Activated CD8-positive, alpha-beta memory T cell treated with anti-CD3 and anti-CD28 coated beads, Interleukin-2, amount 50 U/mL, for 48 hours (primary cell): ENCODE data around the gene PODXL2.
"Not testable (repeated sequence)": the region's sequence is repeated elsewhere in the genome, so short reads cannot be mapped to it uniquely, and the experiment has no call there.

Source experiments
- DNase-seq: peaks from one replicate; pipeline ENCODE4 v3.0.0-alpha.2; 2020

The PODXL2 gene

DNA sequence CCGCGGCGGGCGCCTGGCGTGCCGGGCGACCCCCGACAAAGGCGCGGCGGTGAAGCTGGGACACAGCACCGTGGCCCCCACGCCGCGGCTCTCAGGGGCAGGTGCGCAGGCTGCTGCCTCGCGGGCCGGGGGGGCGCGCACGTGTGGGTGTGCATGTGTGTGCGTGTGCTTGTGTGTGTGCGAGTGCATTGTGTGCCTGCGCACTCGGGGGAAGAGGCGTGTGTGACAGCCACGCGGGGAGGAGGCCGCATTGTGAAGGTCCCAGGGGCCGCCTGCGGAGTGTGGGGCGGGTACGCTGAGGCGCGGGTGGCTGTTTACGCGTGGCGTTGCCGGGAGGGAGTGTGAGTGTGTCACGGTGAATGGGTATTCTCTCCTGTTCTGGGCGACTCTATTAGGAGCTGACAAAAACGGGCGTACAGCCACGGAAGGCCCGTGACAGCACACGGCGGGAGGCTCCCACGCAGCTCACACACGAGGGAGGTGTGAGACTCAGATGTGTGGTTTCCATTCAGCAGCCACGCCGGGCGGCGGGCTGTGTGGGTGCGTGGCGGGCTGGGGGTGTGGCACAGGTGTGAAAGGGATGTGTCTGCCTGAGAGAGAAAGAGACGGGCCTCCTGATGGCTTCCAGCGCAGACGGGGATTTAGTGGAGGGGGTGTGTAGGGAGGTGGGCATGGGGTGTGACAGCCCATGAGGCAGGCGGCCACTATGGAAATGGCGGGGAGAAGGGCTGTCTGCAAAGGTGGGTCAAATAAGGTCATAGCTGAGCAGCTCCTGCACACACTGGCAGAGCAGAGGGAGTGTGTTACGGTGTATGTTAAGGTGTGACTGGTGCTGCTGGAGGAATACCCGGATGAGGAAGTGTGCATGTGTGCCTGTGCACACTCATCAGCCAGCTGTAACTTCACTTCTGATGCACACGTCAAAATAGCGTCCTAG, 750 bp downstream of the PODXL2 start:
- no peak for DNase-seq

DNA sequence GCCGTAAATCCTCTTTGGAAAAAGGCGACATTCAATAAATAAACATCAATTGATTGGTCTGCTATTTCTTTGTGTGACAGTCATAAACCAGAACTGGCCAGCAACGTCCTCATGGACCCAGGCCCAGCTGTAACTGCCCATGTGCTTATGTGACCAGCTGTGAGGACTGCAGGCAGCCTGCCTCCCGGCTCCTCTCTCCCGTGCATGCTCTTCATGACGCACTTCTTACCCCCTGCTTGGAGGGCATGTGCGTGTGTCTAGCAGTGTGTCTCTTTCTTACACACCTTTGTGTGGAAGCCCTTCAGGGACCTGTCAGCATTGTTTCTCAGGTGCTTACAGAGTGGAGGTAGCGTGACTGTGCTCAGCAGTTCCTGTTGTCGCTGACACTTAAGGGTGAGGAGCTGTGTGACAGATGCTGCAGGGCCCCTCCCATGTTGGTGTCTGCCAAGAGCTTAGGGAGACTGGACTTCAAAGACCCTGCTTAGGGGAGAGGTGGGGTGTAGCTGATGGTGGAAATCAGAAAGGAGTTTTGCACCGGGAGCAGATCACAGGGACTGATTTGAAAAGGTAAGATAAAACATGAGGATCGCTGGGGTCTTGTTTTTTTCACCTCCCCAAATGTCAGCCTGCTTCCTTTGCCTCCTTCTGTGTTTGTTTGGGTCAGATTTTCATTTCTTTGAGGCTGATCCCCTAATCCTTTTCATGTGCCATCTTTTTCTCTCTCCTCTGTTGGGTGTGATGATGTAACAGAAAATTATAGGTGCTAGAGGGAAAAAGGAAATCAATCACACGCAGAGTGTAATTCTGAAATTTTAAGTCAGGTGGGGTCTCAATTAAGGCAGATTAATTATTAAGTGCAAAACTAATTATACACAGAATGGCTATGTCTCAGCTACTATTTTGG, 2.1 kb downstream of the PODXL2 start:
- DNase-seq: no peak

DNA sequence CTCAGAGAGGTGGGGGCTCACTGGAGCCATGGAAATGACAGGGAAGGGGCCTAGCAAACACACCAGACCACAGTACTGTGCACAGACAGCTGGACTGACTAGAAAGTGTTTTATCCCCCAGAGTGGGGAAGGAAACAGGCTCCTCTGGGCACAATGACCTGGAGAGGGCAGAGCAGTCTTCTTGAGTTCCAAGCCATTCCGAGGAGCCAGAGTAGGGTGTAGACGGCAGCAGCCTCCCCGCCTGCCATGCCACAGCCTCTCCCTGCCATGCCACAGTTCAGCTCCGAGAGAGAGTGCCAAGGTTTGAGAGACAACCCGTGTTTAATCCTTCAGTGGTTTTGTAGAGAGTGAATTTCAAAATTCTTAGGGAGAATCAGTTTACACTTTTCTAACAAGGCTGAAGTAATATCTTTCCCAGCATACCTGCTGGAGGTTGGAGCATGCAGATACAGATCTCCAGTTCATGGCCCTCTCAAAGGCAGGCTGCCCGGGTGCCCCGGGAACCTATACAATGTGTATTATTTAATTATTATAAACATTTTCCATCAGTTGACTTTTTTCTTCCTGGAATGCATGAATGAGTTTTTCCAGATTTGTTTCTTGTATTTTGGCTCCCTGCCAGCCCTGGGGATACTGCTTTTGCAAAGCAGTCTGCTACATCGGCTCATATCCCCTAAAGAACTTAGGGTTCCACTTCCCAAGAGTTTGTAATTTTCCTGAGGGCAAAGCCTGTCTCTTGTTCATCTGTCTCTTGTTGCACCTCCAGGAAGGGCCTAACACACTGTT, 3.2 kb downstream of the PODXL2 start:
- DNase-seq: no peak

DNA sequence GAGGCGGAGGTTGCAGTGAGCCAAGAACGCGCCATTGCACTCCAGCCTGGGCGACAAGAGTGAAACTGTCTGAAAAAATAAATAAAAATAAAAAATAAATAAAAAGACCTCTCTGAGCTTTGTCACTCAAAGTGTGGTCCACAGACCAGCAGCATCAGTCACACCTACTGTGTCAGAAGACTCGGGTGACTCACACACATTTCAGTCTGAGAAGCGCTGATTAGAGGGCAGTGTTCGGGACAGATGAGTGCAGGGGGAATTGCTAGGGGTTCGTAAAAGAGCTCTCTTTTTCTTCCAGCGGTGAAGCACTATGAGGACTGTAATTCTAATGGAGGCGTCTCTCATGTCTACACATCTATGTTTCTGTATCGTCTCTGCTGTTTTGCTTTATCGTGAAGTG, 5.7 kb downstream of the PODXL2 start:
- no peak for DNase-seq

DNA sequence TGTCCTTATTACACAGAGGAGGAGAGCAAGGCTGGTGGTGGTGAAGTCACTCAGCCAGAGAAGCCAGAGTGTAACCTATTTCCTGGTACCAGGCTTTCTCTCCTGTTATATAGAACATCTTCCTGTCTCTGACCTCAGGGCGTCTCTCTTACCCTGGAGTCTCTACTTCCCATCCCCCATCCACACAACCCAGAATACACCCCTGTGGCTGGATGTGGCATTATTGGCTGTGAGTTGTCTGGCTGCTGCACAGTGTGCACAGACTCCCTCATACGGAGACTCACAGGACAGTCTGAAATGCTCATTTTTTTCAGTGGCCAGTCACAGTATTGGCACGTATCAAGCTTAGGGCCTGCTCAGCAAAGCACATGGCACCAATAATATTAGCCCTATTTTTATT, 8.6 kb downstream of the PODXL2 start:
- no peak for DNase-seq

DNA sequence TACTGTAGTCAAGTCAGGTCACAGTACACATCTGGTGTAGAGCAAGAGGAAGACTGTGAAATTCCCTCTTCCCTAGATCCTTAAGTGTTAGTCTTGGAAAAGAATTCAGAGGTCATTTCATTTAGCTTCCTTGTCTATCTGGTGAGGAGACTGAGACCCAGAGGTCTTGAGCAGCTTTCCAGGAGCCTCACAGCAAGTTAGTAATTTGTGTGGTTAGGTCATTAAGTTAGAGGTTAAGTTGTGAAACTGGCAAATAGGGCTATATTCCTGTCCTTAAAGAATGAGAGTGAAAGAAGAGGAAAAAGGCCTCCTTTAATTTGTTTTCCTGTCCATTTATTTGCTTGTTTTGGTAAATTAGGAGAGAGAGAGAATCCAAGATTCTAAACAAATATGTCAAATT, 9.0 kb downstream of the PODXL2 start:
- DNase-seq: no peak

DNA sequence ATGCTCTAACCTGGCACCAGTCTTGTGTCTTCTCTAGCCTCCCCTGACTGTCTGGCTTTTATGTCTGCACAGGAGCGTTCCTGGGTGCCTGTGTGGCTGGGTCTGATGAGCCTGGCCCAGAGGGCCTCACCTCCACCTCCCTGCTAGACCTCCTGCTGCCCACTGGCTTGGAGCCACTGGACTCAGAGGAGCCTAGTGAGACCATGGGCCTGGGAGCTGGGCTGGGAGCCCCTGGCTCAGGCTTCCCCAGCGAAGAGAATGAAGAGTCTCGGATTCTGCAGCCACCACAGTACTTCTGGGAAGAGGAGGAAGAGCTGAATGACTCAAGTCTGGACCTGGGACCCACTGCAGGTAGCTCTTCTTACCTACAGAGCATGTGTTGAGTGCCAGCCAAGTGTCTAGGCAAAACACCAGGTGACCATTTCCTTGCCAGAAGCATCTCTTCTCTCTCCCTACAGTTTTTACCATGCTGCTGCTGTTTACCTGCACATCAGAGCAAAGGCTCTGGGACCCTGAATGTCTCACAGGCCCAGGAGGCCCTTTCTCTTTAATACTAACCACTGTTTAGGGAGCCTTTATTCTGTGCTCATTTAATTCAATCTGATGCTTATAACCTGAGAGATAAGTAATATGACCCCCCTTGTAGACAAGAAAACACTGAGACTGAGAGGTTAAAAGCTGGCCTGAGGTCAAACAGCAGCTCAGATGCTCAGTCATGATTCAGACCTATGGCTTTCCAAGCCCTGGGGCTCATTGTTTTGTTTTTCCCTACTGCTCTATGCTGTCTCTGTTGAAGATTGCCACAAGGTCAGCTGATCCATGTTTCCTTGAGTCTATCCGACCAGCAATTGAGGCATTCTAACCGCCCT, 10.4 kb downstream of the PODXL2 start:
- DNase-seq: no peak

DNA sequence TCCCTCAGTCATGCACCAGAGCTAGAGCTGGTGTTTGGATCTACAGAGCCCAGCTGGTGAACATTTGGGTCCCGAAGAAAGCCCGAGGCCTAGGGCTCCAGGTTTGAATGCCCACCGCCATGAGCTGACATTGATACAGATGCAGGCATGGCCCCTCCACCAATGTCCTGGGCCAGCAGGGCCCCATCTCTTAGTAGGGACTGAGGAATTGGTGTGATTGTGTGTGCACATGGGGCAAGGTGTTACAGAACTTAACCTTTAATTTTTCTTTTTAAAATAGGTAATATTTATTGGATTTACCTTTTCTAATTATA, 11.0 kb downstream of the PODXL2 start:
- no peak for DNase-seq

DNA sequence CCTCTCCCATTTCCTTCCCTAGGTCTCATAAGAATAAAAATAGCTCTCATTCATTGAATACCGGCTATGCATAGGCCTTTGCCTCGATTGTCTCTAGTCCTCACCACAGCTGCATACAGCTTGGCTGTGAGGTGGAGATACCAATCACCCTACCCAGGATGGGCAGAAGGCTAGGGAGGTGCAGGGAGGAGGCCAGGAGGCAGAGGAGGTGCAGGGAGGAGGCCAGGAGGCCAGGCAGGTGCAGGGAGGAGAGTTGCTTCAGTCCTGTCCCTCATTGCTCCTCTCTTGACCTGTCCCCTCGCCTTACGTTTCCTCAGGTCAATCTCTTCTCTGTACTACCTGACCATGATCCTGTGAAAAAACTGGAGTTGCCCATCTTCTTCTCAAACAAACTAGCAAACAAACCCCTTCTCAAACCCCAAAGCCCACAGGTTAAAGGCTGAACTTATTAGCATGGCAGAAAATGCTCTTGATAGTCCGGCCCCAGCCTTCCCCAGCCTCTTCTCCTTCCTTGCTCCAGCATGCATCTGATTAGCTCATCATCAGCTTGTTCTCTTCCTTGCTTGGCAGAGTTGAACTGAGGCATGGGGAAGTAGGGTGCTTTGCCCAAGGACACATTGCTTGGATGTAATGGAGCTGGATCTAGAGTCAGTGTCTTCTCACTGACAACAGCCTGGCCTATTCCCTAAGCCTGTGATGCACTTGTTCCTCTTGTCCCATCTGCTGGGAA, 15.8 kb downstream of the PODXL2 start:
- no peak for DNase-seq

DNA sequence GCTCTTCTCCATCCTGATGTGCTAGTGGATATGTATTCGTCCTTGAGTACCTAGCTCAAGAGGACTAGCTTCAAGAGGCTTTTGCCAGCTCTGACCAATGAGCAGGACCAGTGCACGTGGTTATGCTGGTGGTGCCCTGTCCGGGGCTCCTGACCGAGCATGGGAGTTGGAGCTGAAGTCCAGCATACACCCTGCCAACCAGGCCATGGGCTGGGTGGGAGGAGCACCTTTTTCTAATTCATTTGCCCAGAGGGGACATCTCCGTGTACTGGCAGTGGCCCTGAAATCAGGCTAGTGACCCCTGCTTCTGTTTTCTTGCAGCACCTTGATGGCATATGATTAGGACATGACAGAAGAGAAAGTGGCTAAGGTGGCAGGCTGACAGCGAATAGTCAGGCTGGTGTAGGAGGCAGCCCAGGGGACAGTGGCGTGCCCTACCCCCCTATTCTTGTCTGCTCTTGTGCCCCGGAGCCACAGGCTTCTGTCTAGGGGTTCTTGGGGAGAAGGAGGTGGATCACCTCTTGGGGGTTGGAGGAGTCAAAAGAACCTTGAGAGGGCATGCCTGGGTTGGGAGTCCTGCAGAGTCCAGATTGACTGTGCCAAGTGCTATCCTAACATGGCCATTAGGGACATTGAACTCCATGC, 16.5 kb downstream of the PODXL2 start:
- DNase-seq: no peak

DNA sequence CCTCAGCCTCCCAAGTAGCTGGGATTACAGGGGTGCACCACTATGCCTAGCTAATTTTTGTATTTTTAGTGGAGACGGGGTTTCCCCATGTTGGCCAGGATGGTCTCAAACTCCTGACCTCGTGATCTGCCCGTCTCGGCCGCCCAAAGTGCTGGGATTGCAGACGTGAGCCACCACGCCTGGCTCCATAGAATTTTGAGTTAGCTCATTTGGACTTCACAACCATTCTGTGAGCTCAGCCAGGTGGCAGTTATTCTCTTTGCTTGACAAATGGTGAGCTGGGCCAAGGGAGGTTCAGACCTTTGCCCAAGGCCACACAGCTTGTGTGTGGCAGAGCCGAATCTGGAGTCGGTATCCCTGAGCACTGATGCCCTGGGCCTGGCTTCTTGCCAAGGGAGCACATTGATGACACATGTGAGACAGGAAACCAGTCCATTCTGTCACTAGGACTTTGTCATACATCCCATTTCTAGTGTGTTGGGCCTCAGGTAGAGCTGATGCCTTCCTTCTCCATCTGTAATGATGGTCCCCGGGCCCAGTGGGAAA, 17.6 kb downstream of the PODXL2 start:
- no peak for DNase-seq

DNA sequence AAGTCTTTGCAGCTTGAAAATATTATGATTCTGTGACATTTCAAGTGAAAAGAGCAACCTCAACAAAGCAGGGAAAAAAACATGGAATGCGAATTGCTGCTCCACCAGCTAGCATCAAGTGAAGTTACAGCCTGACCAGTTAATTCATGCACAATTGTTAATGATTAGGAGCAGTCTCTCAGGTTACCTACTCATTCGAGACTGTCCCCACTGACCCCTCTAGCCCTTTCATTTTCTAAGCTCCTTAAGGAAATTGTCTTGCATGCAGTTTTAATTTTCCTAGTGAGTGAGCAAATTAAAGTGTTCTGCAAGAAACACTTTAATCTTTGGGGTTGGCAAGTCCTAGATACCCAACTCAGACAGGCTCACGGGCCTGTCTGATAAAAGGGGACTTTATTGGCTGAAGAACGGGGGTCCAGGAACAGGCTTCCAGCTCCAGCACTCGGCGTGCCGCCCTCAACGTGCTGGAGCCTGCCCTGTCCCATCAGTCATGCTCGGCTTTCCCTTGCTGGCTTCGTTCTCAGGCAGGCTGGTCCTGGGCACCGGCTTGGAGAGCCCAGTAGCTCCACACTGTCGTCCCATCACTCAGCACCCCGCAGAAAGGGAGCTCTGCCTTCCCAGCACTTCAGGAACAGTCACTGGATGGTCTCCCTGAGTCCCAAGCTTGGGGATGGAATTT, 18.3 kb downstream of the PODXL2 start:
- DNase-seq: no peak

DNA sequence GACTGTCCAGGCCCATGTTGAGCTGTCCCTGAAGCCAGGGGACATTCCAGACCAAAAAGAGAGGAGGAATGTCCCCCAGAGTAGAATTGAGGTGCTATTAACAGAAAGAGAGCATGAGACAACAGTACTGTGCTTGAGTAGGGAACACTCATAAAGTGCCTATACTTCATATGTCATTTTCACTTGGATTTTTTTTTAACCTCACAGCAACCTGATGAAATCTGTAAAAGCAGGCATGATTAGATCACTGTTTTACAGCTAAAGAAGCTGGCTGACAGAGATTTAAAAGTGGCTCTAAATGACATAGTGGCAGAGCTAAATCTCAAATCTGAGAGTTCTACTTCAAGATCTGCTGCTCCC, 18.8 kb downstream of the PODXL2 start:
- no peak for DNase-seq

DNA sequence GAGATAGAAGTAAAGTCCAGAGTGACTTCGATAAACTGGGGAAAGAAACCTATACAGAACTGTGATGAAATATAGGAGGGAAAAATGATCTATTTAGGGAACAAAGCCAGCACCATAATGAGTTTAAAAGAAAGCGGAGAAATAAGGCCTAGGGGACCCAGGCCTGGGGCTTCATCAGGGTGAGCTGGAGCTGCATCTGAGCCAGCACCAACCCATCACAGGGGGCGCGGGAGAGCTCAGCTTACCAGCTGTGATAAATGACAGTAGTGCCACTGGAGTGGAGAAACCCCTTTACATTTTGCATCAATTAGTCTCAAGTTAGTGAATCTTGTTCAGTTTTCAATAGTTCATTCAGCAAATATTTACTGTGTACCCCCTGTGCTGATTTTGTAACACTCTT, 21.3 kb downstream of the PODXL2 start:
- no peak for DNase-seq

DNA sequence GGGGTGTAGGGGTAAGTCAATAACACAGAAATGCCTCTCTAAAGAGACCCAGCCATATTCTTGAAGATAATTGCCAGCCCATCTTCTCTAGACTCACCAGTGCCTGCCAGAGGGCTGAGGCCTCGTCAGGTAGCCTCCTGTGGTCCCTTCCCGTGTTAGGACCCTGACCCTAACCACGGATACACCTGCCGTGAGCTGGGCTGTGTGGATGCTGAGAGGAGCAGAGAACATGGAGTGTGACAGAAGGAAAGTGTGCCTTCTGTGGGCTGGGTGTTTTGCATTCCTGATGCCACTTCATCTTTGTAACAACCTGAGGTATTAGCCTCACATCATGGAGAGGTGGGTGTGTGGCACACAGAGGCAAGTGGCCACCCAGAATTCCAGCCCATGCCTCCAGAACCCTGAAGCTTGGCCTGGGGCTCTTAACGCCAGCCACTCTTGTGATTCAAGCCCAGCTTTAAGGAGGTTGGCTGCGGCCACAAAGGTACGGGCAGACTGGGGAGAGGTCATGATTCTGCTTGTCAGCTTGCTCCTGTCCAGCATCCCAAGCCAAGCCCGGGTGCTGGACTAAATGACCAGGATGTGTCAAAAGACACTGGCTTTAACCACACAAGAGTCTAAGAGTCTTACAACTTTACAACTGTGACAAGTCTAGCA, 22.7 kb downstream of the PODXL2 start:
- DNase-seq: no peak

DNA sequence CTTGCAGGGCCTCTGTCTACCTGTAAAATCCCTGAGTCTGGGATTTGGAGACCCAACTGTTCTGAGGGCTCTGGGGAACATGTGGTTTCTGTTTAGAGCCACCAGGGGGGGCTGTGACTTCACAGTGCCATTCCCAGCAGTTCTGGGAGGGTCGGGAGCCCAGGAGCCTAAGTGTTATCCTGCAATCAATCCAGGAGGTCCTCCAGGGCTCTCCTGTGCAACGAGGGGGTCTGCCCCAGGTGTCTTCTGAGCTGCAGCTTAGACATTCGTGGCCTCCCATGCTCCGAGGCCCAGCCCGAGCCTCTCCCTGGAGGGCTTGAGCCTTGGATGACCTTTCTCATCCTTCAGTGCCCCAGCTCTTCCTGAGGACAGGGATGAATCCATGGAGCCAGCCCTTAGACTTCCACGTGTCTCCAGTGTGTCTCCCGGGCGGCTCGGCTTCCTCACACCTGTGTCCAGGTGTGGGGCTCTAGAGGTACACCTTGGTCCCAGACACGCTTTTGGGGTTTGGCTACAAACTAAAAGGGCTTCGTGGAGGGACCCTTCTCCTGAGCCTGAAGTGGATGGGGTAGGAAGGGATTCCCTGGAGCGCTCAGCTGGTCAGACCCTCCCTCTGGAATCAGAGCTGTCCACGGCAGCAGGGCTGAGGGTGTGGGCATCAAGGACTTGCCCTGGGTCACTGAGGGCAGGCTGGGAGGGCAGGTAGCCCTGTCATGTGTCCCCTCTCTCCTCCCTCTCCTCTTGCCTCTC, 23.4 kb downstream of the PODXL2 start:
- DNase-seq: no peak

DNA sequence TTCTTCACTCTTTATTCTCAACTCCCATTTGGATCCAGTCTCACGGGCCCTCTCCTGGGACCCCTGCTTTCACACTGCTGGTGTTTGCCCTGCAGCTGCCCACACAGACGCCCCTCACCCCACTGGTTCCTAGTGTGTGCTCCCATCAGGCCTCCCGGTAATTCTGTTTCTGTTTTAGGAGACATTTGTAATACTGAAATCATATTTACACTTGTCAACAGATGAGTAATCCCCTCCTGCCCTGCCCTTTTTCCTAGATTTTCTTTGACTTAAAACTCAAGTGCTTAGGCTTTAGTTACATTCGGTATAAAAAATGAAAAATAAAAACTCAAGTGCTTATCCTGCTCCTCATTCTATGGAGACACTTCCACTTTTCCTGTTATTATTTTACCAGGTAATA, 25.4 kb downstream of the PODXL2 start:
- no peak for DNase-seq

DNA sequence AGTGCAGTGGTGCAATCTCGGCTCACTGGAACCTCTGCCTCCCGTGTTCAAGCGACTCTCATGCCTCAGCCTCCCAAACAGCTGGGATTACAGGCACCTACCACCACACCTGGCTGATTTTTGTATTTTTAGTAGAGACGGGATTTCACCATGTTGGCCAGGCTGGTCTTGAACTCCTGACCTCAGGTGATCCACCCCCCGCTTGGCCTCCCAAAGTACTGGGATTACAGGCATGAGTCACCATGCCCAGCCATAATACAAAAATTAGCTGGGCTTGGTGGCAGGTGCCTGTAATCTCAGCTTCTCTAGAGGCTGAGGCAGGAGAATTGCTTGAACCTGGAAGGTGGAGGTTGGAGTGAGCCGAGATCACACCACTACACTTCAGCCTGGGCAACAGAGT, 26.0 kb downstream of the PODXL2 start:
- DNase-seq: not testable (repeated sequence)

DNA sequence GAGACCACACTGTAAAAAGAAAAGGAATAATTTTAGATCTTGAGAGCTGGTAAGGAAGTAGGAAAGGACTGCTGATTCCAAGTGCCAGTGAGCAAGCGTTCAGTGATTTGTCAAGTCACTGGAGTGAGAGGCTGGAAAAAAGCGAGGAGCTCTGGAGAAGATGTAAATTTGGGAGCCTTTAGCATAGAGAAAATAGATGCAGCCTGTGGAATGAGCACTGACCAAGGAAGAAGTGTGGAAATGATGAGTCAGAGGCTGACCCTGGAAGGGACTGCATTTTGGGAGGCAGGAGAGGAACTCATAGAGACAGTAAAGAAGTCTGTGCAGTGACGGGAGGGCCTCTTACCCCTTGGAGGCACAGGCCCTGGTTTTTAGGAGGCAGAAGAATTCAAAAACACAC, 26.7 kb downstream of the PODXL2 start:
- DNase-seq: no peak
